ENCODE results near the gene IL17F.

DNA sequence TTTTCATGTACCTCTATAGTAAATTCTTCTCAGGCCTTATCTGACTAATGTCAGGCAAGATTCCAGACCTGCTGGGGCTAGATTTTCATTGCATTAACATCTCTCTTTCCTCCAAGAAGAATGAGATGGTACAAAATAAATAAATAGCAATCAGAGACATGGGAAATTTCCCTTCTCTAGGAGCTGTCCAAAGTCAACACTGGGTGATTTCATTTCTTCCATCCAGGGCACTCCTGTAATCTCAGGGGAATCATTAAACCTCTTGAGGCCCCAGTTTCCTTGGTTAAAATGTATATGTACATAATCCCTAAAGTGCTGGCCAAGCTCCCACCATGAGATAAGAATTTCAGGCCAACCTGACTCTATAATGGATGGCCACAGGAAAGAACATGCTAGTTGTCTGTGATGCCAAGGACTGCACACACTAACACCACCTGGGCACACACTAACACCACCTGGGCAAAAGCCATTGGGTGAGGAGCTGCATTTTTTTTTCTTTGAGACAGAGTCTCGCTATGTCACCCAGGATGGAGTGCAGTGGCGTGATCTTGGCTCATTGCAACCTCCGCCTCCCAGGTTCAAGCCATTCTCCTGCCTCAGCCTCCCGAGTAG, 912 bp downstream of the IL17F start:
- TF ChIP-seq, protein P1, sequence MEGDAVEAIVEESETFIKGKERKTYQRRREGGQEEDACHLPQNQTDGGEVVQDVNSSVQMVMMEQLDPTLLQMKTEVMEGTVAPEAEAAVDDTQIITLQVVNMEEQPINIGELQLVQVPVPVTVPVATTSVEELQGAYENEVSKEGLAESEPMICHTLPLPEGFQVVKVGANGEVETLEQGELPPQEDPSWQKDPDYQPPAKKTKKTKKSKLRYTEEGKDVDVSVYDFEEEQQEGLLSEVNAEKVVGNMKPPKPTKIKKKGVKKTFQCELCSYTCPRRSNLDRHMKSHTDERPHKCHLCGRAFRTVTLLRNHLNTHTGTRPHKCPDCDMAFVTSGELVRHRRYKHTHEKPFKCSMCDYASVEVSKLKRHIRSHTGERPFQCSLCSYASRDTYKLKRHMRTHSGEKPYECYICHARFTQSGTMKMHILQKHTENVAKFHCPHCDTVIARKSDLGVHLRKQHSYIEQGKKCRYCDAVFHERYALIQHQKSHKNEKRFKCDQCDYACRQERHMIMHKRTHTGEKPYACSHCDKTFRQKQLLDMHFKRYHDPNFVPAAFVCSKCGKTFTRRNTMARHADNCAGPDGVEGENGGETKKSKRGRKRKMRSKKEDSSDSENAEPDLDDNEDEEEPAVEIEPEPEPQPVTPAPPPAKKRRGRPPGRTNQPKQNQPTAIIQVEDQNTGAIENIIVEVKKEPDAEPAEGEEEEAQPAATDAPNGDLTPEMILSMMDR (IDR thresholded peaks at IDR 0.05 in 4 of 5, conservative IDR thresholded peaks at IDR 0.05 in 1 of 5): no peak
- TF ChIP-seq POLR2A (IDR thresholded peaks at IDR 0.05): no peak
